GM18499 (cell line): ENCODE data around the gene SPIB.
"Not testable (repeated sequence)": the region's sequence is repeated elsewhere in the genome, so short reads cannot be mapped to it uniquely, and the experiment has no call there.

Experiments used
- ATAC-seq: cut with Tn5 transposase; IDR thresholded peaks from one replicate; pipeline ENCODE4 v1.9.1; 2021; ENCODE audit warnings: moderate number of reproducible peaks; ENCODE audit not compliant: insufficient read depth, unreplicated experiment

The SPIB gene

DNA sequence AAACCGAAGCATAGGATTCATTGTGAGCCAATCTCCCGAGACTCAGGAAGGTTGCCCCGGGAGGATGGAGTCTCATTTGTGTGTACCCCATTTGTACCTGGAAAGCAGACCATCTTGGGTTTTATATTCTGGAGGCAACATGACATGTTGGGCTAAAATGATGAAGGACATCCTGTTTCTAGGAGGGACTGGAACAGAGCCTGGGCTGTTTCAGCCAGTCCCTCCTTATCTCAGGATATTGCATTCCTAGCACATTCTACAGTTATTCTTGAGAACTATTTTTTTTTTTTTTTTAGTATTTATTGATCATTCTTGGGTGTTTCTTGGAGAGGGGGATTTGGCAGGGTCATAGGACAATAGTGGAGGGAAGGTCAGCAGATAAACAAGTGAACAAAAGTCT, 28.4 kb upstream of the SPIB start:
- ATAC-seq, result not testable (repeated sequence)

- not testable (repeated sequence) for ATAC-seq
Measured at GRCh38 chr19:50390952-50391351, 27.8 kb upstream of the SPIB start.

DNA sequence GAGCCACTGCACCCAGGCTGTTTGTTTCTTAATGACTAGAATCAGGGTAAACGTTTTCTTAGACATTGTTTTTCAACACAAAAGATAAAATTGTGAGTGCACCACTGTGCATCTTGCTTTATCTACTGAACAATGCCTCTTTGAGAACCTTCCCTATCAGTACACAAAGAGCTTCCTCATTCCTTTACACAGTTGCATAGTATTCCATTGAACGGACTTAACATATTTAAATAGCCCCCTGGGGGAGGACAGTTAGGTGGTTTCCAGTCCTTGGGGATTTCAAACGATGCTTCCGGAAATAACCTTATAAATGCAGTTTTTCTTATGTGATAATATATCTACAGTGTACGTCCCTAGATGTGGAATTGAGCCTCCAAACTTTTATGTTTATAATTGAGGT, 26.0 kb upstream of the SPIB start:
- no peak for ATAC-seq

DNA sequence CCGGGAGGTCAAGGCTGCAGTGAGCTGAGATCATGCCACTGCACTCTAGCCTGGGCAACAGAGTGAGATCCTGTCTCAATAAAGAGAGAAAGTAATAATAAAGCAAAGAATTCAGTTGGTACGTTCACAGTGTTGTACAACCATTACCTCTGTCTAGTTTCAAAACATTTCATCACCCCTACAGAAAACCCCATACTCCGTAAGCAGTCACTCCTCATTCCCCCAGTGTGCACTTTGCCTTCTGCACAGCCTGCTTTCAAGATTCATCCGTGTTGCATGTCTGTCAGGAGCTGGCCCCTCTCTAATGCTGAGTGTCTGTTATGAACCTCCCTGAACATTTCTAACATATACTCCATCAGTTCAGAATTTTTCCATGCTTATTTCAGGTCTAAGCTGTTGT, 25.1 kb upstream of the SPIB start:
- no peak for ATAC-seq

- ATAC-seq, result no peak
Measured at GRCh38 chr19:50394017-50394416, 24.7 kb upstream of the SPIB start.

DNA sequence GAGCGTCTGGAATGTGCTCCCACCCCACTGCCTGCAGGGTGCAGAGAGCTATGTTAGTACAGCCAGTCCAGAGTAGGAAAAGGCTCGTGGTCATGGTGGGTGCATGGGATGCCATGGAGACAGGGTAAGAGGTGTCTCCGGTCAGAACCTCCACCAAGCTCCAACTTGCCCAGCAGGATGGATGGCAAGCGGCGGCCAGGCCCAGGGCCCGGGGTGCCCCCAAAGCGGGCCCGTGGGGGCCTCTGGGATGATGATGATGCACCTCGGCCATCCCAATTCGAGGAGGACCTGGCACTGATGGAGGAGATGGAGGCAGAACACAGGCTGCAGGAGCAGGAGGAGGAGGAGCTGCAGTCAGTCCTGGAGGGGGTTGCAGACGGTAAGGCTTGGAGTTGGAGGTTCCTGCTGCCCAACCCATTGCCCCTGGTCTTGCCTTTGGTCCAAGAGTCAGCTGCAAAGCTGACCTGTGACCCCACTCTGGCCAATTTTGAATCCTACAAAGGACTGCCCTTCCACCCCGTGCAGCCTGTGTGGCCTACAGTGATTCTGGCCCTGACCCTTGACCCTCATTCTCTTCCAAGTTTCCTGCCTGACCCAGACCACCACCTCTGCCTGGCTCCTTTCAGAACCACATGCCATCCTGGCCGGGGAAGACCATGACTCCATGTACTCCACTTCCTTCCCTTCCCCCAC, 19.9 kb upstream of the SPIB start:
- ATAC-seq, result no peak

- no peak for ATAC-seq
Measured at GRCh38 chr19:50399368-50399745, 19.4 kb upstream of the SPIB start.

- no peak for ATAC-seq
Measured at GRCh38 chr19:50401605-50402450, 16.9 kb upstream of the SPIB start.

- ATAC-seq, result no peak
Measured at GRCh38 chr19:50402544-50403301, 16.0 kb upstream of the SPIB start.

GRCh38 chr19:50406156-50406820, 12.4 kb upstream of the SPIB start:
- ATAC-seq, result no peak

GRCh38 chr19:50406829-50407228, 11.9 kb upstream of the SPIB start:
- no peak for ATAC-seq

DNA sequence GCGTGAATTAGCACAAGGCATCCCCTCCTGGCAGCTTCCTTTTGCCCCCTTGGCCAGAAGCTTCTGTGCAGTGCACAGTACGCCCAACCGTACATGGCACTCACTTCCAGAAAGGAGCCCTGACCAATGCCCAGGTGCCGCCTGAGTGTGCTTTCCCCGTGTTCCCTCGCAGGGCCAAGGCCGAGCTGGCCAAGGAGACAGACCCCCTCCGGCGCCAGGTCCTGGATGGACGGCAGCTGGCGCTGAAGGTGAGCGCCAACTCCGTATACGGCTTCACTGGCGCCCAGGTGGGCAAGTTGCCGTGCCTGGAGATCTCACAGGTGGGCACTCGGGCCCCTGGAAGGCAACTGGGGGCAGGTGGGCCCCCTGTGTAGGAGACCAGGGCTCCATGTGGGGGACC, 9.4 kb upstream of the SPIB start:
- ATAC-seq, result no peak

DNA sequence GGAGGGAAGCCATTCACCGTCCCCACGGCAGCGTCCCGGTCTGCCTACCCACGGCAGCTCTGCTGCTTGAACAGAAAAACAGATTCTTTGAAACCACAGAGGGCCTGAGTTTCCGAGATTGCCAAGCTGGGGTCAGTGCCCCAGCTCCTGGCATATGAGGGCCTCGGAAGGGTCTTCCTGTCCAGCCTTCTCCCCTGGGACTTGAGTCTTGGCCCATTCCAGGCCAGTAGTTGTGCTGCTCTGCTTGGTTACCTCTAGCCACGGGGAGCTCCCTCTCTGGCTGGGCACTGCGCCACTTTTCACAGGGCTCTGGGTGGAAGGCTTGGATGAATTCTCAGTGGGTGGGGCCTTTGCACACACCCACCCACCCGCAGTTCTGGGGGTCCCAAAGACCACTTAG, 8.6 kb upstream of the SPIB start:
- ATAC-seq, result no peak

GRCh38 chr19:50412419-50412818, 6.3 kb upstream of the SPIB start:
- no peak for ATAC-seq

DNA sequence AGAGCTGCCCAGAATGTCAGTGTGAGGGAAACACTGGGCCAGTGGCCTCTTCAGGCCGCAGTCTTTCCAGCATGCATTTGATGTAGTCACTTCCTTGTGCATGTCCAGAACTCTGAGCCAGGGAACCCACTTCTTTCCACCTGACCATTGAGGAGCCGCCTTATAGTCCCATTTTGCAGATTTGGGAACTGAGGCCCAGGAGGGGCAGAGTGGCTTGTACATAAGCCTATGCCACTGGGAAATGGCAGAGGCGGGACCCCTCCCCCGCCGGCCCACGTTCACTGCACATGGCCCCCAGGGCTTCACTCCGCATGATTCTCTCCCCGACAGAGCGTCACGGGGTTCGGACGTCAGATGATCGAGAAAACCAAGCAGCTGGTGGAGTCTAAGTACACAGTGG, 5.6 kb upstream of the SPIB start:
- ATAC-seq, result no peak

DNA sequence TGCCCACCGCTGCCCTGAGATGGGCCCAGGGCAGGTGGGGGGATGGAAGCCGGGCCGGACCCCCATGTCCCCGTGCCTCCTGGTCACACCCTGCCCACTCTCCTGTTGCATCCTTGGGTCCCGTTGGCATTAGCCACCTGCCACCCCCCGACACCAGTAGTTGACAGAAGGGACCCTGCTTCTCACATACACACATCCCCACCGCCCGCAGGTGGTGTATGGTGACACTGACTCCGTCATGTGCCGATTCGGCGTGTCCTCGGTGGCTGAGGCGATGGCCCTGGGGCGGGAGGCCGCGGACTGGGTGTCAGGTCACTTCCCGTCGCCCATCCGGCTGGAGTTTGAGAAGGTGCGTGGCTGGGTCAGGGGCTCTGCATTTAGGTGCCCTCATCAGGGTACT, 5.2 kb upstream of the SPIB start:
- no peak for ATAC-seq

DNA sequence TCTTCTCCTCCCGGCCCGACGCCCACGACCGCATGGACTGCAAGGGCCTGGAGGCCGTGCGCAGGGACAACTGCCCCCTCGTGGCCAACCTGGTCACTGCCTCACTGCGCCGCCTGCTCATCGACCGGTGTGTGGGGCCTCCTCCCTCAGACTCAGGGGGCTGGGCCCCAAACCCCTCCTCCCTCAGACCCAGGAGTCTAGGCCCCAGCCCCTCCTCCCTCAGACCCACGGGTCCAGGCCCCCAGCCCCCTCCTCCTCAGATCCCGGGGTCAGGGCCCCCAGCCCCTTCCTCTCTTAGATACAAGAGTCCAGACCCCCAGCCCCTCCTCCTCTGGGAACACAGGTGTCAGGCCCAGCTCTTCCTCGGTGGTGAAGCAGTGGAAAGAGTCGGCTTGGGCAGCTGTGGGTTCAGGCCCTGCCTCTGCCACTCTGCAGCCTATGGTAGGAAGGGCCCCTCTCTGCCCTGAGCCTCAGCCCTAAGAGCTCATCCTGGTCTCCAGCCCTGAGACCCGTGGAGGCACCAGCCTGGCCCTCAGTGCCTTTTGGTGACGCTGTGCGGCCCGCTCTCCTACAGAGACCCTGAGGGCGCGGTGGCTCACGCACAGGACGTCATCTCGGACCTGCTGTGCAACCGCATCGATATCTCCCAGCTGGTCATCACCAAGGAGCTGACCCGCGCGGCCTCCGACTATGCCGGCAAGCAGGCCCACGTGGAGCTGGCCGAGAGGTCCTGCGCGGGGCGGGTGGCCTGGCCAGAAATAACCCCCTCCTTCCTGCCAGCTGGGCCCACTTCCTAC, 3.7 kb upstream of the SPIB start:
- ATAC-seq, result no peak

DNA sequence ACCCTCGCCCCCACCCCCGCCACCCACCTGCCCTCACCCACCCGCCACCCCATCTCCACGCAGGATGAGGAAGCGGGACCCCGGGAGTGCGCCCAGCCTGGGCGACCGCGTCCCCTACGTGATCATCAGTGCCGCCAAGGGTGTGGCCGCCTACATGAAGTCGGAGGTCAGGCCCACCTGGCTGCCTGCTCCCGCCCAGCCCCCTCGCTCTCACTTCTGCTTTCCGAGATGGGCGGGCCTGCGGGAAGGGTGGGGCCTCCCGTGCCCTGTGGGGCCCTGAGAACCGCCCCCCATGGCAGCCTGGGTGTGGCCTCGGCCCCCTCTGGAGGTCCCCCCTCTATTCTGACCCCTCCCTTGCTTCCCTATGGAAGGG, 3.1 kb upstream of the SPIB start:
- no peak for ATAC-seq

DNA sequence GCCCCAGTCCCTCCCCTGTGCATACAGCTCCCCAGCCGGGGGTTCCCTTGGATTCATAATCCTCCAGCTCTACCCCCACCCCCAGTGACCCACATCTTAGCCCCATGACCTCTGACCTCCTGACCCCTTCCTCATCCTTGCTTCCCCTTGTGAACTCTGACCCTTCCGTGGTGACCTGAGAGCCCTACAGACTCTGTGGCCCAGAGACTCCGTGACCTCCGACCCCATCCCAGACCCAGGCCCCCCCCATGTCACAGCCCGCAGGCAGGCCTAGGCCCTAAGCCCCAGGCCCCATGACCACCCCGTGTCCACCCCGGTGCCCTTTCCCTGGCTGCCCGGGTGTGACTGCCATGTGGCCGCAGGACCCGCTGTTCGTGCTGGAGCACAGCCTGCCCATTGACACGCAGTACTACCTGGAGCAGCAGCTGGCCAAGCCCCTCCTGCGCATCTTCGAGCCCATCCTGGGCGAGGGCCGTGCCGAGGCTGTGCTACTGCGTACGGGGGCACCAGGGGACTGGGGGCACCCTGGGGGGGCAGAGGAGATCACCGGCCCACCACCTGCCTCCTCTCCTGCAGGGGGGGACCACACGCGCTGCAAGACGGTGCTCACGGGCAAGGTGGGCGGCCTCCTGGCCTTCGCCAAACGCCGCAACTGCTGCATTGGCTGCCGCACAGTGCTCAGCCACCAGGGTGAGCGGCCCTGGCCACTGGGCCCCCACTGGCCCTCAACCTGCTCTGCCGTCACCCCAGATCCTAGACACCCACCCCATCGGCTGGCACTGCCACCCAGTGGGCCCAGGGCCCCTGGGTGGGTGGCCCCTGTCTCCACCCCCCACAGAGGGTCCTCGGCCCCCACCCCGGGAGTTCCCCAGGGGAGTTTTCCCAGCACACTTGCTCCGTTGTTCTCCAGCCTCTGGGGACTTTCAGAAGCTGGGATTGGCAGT, 2.4 kb upstream of the SPIB start:
- ATAC-seq, result no peak
